CD4-positive, alpha-beta T cell (primary cell): Measurements from ENCODE around the gene EEF1E1. TPM values are rescaled to one million over a fixed set of nuclear protein-coding genes. Genes with fewer than 3 reads are reported as not detected.

Experiments used
- ATAC-seq: fragments of 200-7000 bp; cut with Tn5 transposase; one replicate; pipeline ENCODE4 v1.10.0; 2022; ENCODE audit warnings: mild to moderate bottlenecking; ENCODE audit not compliant: poor library complexity
- CTCF ChIA-PET: fragments of 350-600 bp; sonication (Branson Sonifier 250); formaldehyde crosslinking; loops from one replicate; lab custom pipeline; 2021; ENCODE audit warnings: antibody characterized with exemption, inconsistent platforms; lab: Charles Lee
- POLR2A ChIA-PET: fragments of 350-600 bp; sonication (Branson Sonifier 250); formaldehyde crosslinking; loops from one replicate; lab custom pipeline; 2021; ENCODE audit warnings: antibody characterized with exemption, inconsistent platforms; lab: Charles Lee
- DNase-seq, 14 experiments: peaks; one replicate each; pipeline ENCODE4 v3.0.0-alpha.2; 2013 to 2020; ENCODE audit warnings: mixed read lengths in 2 of 14
- H3K27ac ChIP-seq, 2 donors: one replicate each; pipeline versions ENCODE4 v1.5.1 to v1.7.0; 2013; ENCODE audit warnings: low read length in 2 of 2, low read depth in 1 of 2, mild to moderate bottlenecking in 1 of 2
- H3K27me3 ChIP-seq, 2 experiments: 1 replicate in 1 of 2; 2 replicates in 1 of 2; pipeline versions ENCODE4 v1.6.1 to v1.7.0; 2013; ENCODE audit warnings: low read length in 2 of 2, control low read depth in 1 of 2, mild to moderate bottlenecking in 1 of 2, moderate library complexity in 1 of 2; ENCODE audit not compliant: insufficient read depth in 2 of 2, control insufficient read depth in 1 of 2
- H3K36me3 ChIP-seq: one replicate; pipeline ENCODE4 v1.6.1; 2013; ENCODE audit warnings: low read length, control low read depth; ENCODE audit not compliant: insufficient read depth
- H3K4me1 ChIP-seq: one replicate; pipeline ENCODE4 v1.6.1; 2013; ENCODE audit warnings: low read length, control low read depth; ENCODE audit not compliant: insufficient read depth
- H3K4me3 ChIP-seq: one replicate; pipeline ENCODE4 v1.5.1; 2013; ENCODE audit warnings: mild to moderate bottlenecking, low read length, moderate library complexity
- H3K9me3 ChIP-seq, 2 experiments: 1 replicate in 1 of 2; 2 replicates in 1 of 2; pipeline versions ENCODE4 v1.6.1 to v1.7.0; 2013; ENCODE audit warnings: low read length in 2 of 2, mild to moderate bottlenecking in 2 of 2, control low read depth in 1 of 2, moderate library complexity in 1 of 2; ENCODE audit not compliant: control insufficient read depth in 1 of 2, insufficient read depth in 1 of 2
- H3K27ac Mint-ChIP-seq: one replicate; pipeline ENCODE4 v1.8.0; 2020; ENCODE audit warnings: mixed read lengths
- H3K27me3 Mint-ChIP-seq: one replicate; pipeline ENCODE4 v1.8.0; 2021; ENCODE audit warnings: mixed read lengths
- H3K36me3 Mint-ChIP-seq: one replicate; pipeline ENCODE4 v1.8.0; 2021; ENCODE audit warnings: low read depth, mixed read lengths
- H3K4me1 Mint-ChIP-seq: one replicate; pipeline ENCODE4 v1.8.0; 2021; ENCODE audit warnings: low read depth, mixed read lengths
- H3K4me3 Mint-ChIP-seq: one replicate; pipeline ENCODE4 v1.8.0; 2020; ENCODE audit warnings: mild to moderate bottlenecking, mixed read lengths
- H3K9me3 Mint-ChIP-seq: one replicate; pipeline ENCODE4 v1.8.0; 2020; ENCODE audit warnings: mixed read lengths
- CTCF ChIP-seq: fragments of 200-600 bp; IDR thresholded peaks from one replicate; pipeline ENCODE4 v1.8.0; 2022; ENCODE audit warnings: antibody characterized with exemption, mild to moderate bottlenecking
- intact Hi-C, 2 experiments: fragments of 100-400 bp; cut with DNase I in 1 of 2; cut with micrococcal nuclease in 1 of 2; formaldehyde crosslinking; loops; one replicate each; pipeline versions ENCODE4 v1.15.1 to v1.9.0; 2023 to 2025; cut with DNase I, micrococcal nuclease
- total RNA-seq, 174 experiments: library from RNA in 2 of 174; stranded (reverse) in 2 of 174; gene quantifications; one replicate each; pipeline ENCODE4 v1.2.3 and lab custom pipeline; 2021 to 2026

EEF1E1 gene
- total RNA-seq, 2 experiments from 2014 or later: 11.2 to 14.7 TPM

- no peak overlapping the region for H3K4me3 Mint-ChIP-seq
- H3K9me3 Mint-ChIP-seq: no peaks in the 10 kb centered on the region
- no peak overlapping the region for H3K27ac Mint-ChIP-seq
- peaks cover 42% of the 10 kb centered on the region for H3K27me3 Mint-ChIP-seq
- ChIA-PET CTCF (no interaction called here), POLR2A (no interaction called here)
- no peaks in the 10 kb centered on the region for H3K4me1 Mint-ChIP-seq
- no peak overlapping the region for H3K27ac ChIP-seq
- no peak for TF ChIP-seq CTCF
- ATAC-seq (no peak), DNase-seq (no peak)
- no peaks in the 10 kb centered on the region for H3K9me3 ChIP-seq
- no peaks in the 10 kb centered on the region for H3K36me3 ChIP-seq
- H3K4me1 ChIP-seq: no peaks in the 10 kb centered on the region
- peaks cover 0 to 5% of the 10 kb centered on the region in 2 experiments for H3K27me3 ChIP-seq
- H3K36me3 Mint-ChIP-seq: no peaks in the 10 kb centered on the region
- intact Hi-C loops: loop anchor here in 1 of 2 experiments (5.0 to 10.0 kb wide), 3 partner anchors 327 to 793 kb away; partner anchors contain the start of genes SLC35B3 and SSR1
- no peak overlapping the region for H3K4me3 ChIP-seq
Measured at GRCh38 chr6:8108031-8108660, 5.8 kb upstream of the EEF1E1 start.

DNA sequence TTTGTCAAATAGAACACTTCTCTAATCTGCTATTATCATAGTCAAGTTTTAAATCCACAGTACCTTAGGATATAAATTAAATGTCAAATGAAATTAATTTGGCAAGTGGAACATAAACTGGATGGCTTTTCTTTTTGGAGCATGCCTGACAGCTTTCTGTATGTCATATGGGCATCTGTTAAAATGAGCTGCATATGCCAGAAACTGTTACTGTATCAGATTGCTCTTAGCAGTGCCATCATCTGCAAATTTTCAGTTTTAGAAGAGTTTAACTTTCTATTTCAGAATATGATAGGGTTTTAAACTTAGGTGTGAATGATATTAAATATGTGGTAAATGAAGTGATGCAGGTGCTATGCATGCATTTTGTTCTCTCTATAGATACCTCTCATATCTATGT lies 3.4 kb upstream of the EEF1E1 start:
- no peak overlapping the region for H3K4me3 Mint-ChIP-seq
- Histone ChIP-seq H3K9me3 (no peaks in the 10 kb centered on the region), H3K27ac (no peak overlapping the region), H3K4me1 (peaks cover 14% of the 10 kb centered on the region), H3K36me3 (no peaks in the 10 kb centered on the region), H3K27me3 (peaks cover 0 to 5% of the 10 kb centered on the region in 2 experiments), H3K4me3 (no peak overlapping the region)
- intact Hi-C loops: loop anchor here in 1 of 2 experiments (5.0 to 10.0 kb wide), 3 partner anchors 329 to 791 kb away; partner anchors contain the start of genes SLC35B3 and SSR1
- peaks cover 18% of the 10 kb centered on the region for H3K4me1 Mint-ChIP-seq
- H3K27me3 Mint-ChIP-seq: peaks cover 36% of the 10 kb centered on the region
- DNase-seq (no peak), ATAC-seq (no peak)
- CTCF ChIA-PET: no interaction called here
- no peak for TF ChIP-seq CTCF
- peaks cover 5% of the 10 kb centered on the region for H3K36me3 Mint-ChIP-seq
- no peak overlapping the region for H3K27ac Mint-ChIP-seq
- no peaks in the 10 kb centered on the region for H3K9me3 Mint-ChIP-seq
- POLR2A ChIA-PET: no interaction called here

GRCh38 chr6:8103726-8104125 lies 1.4 kb upstream of the EEF1E1 start:
- Mint-ChIP-seq H3K4me3 (no peak overlapping the region), H3K27ac (no peak overlapping the region), H3K9me3 (no peaks in the 10 kb centered on the region), H3K27me3 (peaks cover 34% of the 10 kb centered on the region), H3K36me3 (peaks cover 14% of the 10 kb centered on the region), H3K4me1 (peaks cover 31% of the 10 kb centered on the region)
- no peak overlapping the region for H3K4me3 ChIP-seq
- no peak overlapping the region for H3K27ac ChIP-seq
- intact Hi-C loops: loop anchor here in 1 of 2 experiments (2.0 to 10.0 kb wide), 3 partner anchors 193 to 789 kb away; partner anchors contain the start of genes SLC35B3, SSR1 and TXNDC5
- DNase-seq (no peak), ATAC-seq (no peak)
- H3K4me1 ChIP-seq: peaks cover 20% of the 10 kb centered on the region
- no peaks in the 10 kb centered on the region for H3K27me3 ChIP-seq
- peaks cover 5% of the 10 kb centered on the region for H3K36me3 ChIP-seq
- ChIA-PET CTCF (no interaction called here), POLR2A (no interaction called here)
- H3K9me3 ChIP-seq: no peaks in the 10 kb centered on the region
- no peak for TF ChIP-seq CTCF
